Epithelial cell of proximal tubule (primary cell): Measurements from ENCODE around the gene AFTPH. TPM values are rescaled to one million over a fixed set of nuclear protein-coding genes. Genes with fewer than 3 reads are reported as not detected.

ENCODE experiments used
- DNase-seq: peaks from one replicate; pipeline ENCODE4 v3.0.0-alpha.2; 2011; ENCODE audit warnings: low read depth
- H3K4me3 ChIP-seq: 2 replicates; pipeline ENCODE4 v1.5.1; 2011; ENCODE audit warnings: low read depth, mild to moderate bottlenecking, low read length
- total RNA-seq: library from RNA; depleted of rRNA; stranded (reverse); fragments of >200 nt; gene quantifications from 2 replicates; pipeline ENCODE4 v1.2.3, GENCODE V29; 2015
- TF ChIP-seq, protein P1 (sequence below): conservative IDR thresholded peaks from 2 replicates; pipeline ENCODE4 v1.5.1; 2012; ENCODE audit warnings: low read depth, mild to moderate bottlenecking, low read length

The AFTPH gene, protein sequence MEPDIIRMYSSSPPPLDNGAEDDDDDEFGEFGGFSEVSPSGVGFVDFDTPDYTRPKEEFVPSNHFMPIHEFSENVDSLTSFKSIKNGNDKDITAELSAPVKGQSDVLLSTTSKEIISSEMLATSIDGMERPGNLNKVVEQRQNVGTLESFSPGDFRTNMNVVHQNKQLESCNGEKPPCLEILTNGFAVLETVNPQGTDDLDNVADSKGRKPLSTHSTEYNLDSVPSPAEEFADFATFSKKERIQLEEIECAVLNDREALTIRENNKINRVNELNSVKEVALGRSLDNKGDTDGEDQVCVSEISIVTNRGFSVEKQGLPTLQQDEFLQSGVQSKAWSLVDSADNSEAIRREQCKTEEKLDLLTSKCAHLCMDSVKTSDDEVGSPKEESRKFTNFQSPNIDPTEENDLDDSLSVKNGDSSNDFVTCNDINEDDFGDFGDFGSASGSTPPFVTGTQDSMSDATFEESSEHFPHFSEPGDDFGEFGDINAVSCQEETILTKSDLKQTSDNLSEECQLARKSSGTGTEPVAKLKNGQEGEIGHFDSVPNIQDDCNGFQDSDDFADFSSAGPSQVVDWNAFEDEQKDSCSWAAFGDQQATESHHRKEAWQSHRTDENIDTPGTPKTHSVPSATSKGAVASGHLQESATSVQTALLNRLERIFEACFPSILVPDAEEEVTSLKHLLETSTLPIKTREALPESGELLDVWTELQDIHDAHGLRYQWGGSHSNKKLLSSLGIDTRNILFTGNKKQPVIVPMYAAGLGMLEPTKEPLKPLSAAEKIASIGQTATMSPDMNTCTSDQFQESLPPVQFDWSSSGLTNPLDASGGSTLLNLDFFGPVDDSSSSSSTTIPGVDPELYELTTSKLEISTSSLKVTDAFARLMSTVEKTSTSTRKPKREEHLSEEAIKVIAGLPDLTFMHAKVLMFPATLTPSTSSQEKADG
- total RNA-seq = 12.1 and 14.1 TPM in 2 replicates

DNA sequence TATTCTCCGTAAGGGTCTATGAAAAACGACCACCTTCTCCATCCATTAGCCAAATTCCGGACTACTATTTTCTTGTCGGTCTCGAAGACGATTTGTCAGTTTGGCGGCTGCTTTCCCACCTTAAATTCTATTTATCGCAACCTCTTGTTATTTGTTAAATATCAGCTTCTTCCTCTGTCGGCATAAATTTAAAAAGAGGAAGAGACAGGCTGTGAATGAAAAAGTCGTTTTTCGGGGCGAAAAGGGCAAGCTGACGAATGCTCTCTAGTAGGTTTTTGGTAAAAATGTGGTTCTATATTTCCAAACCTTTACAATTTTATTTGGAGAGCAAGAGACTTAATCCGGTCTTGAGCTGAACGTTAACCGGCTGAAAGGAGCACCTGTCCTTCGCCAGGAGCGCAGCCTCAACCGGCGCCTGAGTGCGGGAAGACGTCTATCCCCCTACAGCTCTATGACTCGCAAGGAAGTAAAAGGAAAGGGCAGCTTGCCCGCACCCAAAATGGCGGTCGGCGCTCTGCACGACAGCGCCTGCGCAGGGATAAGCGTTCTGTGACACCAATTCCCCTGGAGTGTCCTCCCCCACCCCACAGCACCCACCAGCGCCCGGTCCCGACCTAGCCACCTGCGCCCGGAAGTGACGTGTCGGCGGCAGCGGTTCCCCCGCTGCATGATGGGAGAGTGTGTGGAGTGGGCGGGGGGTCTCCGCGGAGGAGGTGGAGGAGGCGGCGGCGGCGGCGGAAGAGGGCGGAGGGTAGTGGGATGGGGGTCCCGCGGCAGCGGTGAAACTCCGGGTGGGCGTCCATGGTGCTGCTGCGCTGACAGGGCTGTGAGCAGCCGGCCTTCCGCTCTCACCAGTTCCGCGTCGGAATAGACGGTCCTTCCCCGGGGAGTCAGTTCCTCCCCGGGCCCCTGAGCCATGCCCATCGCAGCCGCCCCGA is at the start of gene AFTPH:
Gene AFTPH, plus strand, starts transcription at position 663 of the 938 bp plus-strand sequence. CDS start 27,147 bp downstream, outside the sequence.
- peak; percentile 76 for DNase-seq
- TF ChIP-seq, protein P1, sequence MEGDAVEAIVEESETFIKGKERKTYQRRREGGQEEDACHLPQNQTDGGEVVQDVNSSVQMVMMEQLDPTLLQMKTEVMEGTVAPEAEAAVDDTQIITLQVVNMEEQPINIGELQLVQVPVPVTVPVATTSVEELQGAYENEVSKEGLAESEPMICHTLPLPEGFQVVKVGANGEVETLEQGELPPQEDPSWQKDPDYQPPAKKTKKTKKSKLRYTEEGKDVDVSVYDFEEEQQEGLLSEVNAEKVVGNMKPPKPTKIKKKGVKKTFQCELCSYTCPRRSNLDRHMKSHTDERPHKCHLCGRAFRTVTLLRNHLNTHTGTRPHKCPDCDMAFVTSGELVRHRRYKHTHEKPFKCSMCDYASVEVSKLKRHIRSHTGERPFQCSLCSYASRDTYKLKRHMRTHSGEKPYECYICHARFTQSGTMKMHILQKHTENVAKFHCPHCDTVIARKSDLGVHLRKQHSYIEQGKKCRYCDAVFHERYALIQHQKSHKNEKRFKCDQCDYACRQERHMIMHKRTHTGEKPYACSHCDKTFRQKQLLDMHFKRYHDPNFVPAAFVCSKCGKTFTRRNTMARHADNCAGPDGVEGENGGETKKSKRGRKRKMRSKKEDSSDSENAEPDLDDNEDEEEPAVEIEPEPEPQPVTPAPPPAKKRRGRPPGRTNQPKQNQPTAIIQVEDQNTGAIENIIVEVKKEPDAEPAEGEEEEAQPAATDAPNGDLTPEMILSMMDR = no peak
- peak within 1 kb of the TSS; percentile 95 for H3K4me3 ChIP-seq

DNA sequence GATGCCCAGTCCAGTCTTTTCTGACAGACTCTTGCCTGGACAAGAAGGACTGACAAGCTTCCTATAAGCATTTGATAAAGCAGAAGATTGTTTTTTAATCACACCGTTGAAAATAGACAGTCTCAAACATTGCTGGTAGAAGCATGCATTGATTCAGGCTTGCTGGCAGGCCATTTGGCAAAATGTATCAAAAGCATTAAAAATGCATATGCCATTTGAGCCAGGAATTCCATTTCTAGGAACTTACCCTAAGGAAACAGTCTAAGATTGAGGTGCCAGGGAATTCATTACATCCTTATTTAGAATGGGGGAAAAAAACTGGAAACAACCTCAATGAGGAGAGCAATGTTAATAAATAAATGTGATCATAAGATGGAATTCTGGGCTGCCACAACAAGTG is 49.5 kb upstream of the AFTPH start:
- no peak for DNase-seq
- no peak overlapping the region for H3K4me3 ChIP-seq
- TF ChIP-seq, protein P1 = no peak

DNA sequence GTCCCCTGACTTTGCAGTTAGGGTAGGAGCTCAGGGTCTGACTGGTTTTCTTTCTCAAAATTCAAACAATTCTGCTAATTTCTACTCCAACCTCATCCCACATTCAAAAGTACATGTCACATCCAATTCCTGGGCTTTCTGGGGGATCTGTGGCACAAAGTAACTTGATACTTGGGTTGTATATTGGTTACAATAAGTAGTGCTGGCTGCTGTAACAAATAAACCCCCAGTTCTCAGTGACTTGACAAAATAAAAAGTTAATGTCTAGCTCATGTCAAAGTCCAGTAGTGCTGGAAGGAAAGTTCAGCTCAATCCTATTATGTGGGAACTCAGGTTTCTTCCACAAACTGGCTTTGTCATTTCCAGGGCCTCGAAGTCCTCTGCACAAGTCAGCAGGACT is 47.1 kb upstream of the AFTPH start:
- TF ChIP-seq, protein P1 = no peak
- no peak overlapping the region for H3K4me3 ChIP-seq
- no peak for DNase-seq

DNA sequence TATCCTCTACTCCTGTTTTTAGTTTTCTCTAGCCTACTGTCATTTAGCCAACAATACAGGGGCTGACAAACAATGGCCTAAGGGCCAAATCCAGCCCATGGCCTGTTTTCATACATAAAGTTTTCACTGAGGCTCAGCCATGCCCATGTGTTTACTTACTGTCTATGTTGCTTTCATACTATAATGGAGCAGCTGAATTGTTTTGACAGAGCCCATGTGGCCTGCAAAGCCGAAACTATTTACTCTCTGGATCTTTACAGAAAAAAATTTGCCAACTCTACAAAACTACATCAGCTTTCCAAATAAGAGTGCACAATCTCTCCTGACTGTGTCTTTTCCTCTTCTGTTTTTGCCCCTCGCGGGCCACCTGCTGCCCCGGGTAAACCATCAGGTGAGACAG is 46.1 kb upstream of the AFTPH start:
- TF ChIP-seq, protein P1 = no peak
- no peak for DNase-seq

DNA sequence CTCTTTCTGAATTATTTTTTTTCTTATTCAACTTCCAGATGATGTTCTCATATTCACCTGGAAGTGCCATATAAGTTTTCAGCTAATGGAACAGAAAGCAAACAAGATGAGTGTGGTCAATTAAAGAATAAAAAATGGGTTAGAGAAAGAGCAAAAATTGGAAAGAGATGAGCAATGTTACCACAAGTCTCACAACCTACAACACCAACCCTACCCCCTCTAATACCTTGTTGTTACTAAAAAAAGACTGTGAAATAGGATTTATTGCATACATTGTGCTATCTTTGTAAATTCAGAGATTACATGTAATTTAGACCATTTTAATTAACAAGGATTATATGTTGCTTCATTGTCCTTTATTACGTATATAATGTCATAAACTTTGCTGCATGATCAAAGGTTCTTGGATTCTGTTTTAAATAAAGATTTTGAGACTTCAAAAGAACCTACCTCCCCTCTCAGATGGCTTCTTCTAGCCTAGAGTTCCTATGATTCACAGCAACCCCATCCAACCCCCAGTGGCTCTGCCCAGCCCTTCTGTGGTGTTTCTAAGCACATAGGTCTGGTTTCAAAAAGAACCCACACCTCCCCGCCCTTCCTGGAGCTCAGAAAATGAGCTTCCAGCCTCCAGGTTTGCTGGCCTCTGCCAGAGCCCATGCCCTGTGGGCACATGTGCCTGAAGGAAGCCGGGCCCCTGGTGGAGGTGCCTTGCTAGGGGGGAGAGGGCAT is 45.5 kb upstream of the AFTPH start:
- no peak for DNase-seq
- H3K4me3 ChIP-seq = no peak overlapping the region
- TF ChIP-seq, protein P1 = no peak

More for the DNA sequence above, 46.1 kb upstream of the AFTPH start:
- H3K4me3 ChIP-seq = no peak overlapping the region
